ENCODE results near the gene NXT1. TPM values are rescaled to one million over a fixed set of nuclear protein-coding genes. Genes with fewer than 3 reads are reported as not detected.
A peak's percentile ranks its signal among the peaks of the same experiment; 100 is the strongest.

The NXT1 gene
- total RNA-seq, 1 donor from 2014 or later = 21.2 TPM

- TF ChIP-seq, protein P1, sequence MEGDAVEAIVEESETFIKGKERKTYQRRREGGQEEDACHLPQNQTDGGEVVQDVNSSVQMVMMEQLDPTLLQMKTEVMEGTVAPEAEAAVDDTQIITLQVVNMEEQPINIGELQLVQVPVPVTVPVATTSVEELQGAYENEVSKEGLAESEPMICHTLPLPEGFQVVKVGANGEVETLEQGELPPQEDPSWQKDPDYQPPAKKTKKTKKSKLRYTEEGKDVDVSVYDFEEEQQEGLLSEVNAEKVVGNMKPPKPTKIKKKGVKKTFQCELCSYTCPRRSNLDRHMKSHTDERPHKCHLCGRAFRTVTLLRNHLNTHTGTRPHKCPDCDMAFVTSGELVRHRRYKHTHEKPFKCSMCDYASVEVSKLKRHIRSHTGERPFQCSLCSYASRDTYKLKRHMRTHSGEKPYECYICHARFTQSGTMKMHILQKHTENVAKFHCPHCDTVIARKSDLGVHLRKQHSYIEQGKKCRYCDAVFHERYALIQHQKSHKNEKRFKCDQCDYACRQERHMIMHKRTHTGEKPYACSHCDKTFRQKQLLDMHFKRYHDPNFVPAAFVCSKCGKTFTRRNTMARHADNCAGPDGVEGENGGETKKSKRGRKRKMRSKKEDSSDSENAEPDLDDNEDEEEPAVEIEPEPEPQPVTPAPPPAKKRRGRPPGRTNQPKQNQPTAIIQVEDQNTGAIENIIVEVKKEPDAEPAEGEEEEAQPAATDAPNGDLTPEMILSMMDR (IDR thresholded peaks at IDR 0.05; ENCODE audit: unreplicated experiment) = no peak
- H3K4me3 Mint-ChIP-seq (ENCODE audit: low read depth) = no peak overlapping the region
- H3K9me3 Mint-ChIP-seq (ENCODE audit: low read depth) = no peaks in the 10 kb centered on the region
- H3K36me3 Mint-ChIP-seq (ENCODE audit: insufficient read depth) = no peaks in the 10 kb centered on the region
- no peaks in the 10 kb centered on the region for H3K4me1 Mint-ChIP-seq (ENCODE audit: low read depth)
- peaks cover 12% of the 10 kb centered on the region for H3K27me3 Mint-ChIP-seq
- H3K27ac Mint-ChIP-seq = no peak overlapping the region
- DNase-seq (ENCODE audit: low spot score, unreplicated experiment) = no peak
These were observed 33.5 kb upstream of the NXT1 start for GRCh38 chr20:23317081-23317480.

- DNase-seq (ENCODE audit: low spot score, unreplicated experiment) = no peak
- no peaks in the 10 kb centered on the region for H3K9me3 Mint-ChIP-seq (ENCODE audit: low read depth)
- no peak overlapping the region for H3K4me3 Mint-ChIP-seq (ENCODE audit: low read depth)
- H3K27me3 Mint-ChIP-seq = peaks cover 9% of the 10 kb centered on the region
- no peaks in the 10 kb centered on the region for H3K36me3 Mint-ChIP-seq (ENCODE audit: insufficient read depth)
- H3K4me1 Mint-ChIP-seq (ENCODE audit: low read depth) = no peaks in the 10 kb centered on the region
- TF ChIP-seq, protein P1 (IDR thresholded peaks at IDR 0.05; ENCODE audit: unreplicated experiment) = no peak
- no peak overlapping the region for H3K27ac Mint-ChIP-seq
These were observed 32.2 kb upstream of the NXT1 start for GRCh38 chr20:23318347-23318746.

DNA sequence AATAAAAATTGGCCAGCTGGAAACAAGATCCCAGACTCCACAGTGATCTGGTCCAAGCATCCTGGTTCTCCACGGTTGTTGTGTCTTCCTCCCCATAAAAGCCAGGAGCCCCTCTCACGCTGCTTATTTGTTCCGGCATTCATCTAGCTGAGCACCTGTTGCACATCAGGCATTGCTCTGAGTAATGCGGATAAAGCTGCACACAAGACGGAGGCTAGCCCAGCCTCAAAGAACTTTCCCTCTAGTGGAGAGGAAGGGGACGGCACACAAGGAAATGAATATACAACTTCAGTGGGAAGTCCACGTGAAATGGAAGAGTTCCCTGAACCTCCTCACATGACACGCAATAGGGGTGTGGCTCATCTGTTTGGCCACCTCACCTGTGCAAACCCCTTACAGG is 30.3 kb upstream of the NXT1 start:
- H3K4me3 Mint-ChIP-seq (ENCODE audit: low read depth) = no peak overlapping the region
- TF ChIP-seq, protein P1 (IDR thresholded peaks at IDR 0.05; ENCODE audit: unreplicated experiment) = peak; percentile 52
- no peaks in the 10 kb centered on the region for H3K4me1 Mint-ChIP-seq (ENCODE audit: low read depth)
- no peaks in the 10 kb centered on the region for H3K36me3 Mint-ChIP-seq (ENCODE audit: insufficient read depth)
- DNase-seq (ENCODE audit: low spot score, unreplicated experiment) = no peak
- no peak overlapping the region for H3K27ac Mint-ChIP-seq
- no peaks in the 10 kb centered on the region for H3K9me3 Mint-ChIP-seq (ENCODE audit: low read depth)
- H3K27me3 Mint-ChIP-seq = peaks cover 17% of the 10 kb centered on the region

GRCh38 chr20:23325107-23325506 is 25.5 kb upstream of the NXT1 start:
- no peak for DNase-seq (ENCODE audit: low spot score, unreplicated experiment)
- no peaks in the 10 kb centered on the region for H3K4me1 Mint-ChIP-seq (ENCODE audit: low read depth)
- H3K27me3 Mint-ChIP-seq = peaks cover 10% of the 10 kb centered on the region
- peak overlapping the region; percentile 39 for H3K27ac Mint-ChIP-seq
- no peaks in the 10 kb centered on the region for H3K36me3 Mint-ChIP-seq (ENCODE audit: insufficient read depth)
- TF ChIP-seq, protein P1 (IDR thresholded peaks at IDR 0.05; ENCODE audit: unreplicated experiment) = no peak
- no peak overlapping the region for H3K4me3 Mint-ChIP-seq (ENCODE audit: low read depth)
- no peaks in the 10 kb centered on the region for H3K9me3 Mint-ChIP-seq (ENCODE audit: low read depth)

DNA sequence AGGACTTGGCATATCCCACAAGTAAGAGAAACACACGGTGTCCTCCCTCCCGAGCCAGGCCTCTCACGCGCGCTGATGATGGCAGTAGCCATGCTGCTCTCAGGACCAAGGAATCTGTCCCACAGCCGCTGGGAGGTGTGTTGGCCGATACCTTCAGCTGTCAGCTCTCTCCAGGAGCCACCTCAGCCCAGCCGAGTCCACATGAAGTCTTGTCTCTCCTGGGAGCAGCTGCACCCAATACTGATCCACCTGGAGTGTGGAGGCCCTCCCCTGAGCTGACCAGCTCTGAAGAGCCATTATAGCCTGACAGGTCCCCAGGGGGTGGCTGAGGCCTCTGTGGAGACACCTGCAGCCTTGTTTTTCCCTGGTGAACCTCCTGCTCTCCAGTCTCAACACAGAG is 23.8 kb upstream of the NXT1 start:
- Mint-ChIP-seq H3K36me3 (ENCODE audit: insufficient read depth) (no peaks in the 10 kb centered on the region), H3K4me3 (ENCODE audit: low read depth) (no peak overlapping the region), H3K27ac (no peak overlapping the region), H3K27me3 (peaks cover 13% of the 10 kb centered on the region), H3K4me1 (ENCODE audit: low read depth) (no peaks in the 10 kb centered on the region), H3K9me3 (ENCODE audit: low read depth) (no peaks in the 10 kb centered on the region)
- no peak for DNase-seq (ENCODE audit: low spot score, unreplicated experiment)
- TF ChIP-seq, protein P1 (IDR thresholded peaks at IDR 0.05; ENCODE audit: unreplicated experiment) = no peak

Measured in progenitor cell of endocrine pancreas (in vitro differentiated cells).